ENCODE measurements around the gene PFDN4. TPM values are rescaled to one million over a fixed set of nuclear protein-coding genes. Genes with fewer than 3 reads are reported as not detected.

Gene PFDN4
- total and polyA plus RNA-seq, 2 of the 13 experiments (the other 11 are each of a cell fraction or from before 2014, with no cell fraction given) = 59.8 to 227 TPM

GRCh38 chr20:54223285-54223684 is 15.4 kb downstream of the PFDN4 start:
- no peak overlapping the region for H3K9ac ChIP-seq (ENCODE audit: insufficient read depth, low read depth, low read length)
- WGBS (ENCODE audit: low lambda C conversion rate) = 79% methylated on average over 5 of the region's 5 CpGs
- H3K4me1 ChIP-seq (ENCODE audit: insufficient read depth, low read length) = peaks cover 8% of the 10 kb centered on the region
- H4K20me1 ChIP-seq (ENCODE audit: insufficient read depth, low read length) = no peaks in the 10 kb centered on the region
- in situ Hi-C loops (cut with HindIII; ENCODE audit: extremely low pct_ligation_motif_present, low pct_unique_long_range_greater_than_20kb) = loop anchor here (5.0 to 25.0 kb wide), 2 partner anchors 424 to 1136 kb away; no protein-coding TSS in a partner anchor
- no peaks in the 10 kb centered on the region for H3K27me3 ChIP-seq (ENCODE audit: control insufficient read depth in 1 of 2, insufficient read depth in 2 of 2, low read length in 2 of 2)
- intact Hi-C loops (cut with micrococcal nuclease; ENCODE audit: unreplicated experiment) = no loop called here
- ChIA-PET POLR2A (interaction anchor here (3.2 kb wide), 1 partner anchor 15 kb away, joined by 10 read pairs; the partner anchor contains the start of gene PFDN4), CTCF (ENCODE audit: low intra/inter-chr PET ratio, low total read pairs) (no interaction called here)
- DNase-seq (ENCODE audit: low spot score) (no peak), FAIRE-seq (no peak), ATAC-seq (peak; percentile 19; the same call in 2 of the 3 replicates)
- H3K9me3 ChIP-seq (ENCODE audit: low read length) = no peaks in the 10 kb centered on the region
- H3K79me2 ChIP-seq (ENCODE audit: insufficient read depth, low read length) = no peaks in the 10 kb centered on the region
- H3K27ac ChIP-seq (ENCODE audit: extremely low read length, insufficient read depth, low read length) = no peak overlapping the region
- H2AFZ ChIP-seq (ENCODE audit: low read length) = no peak overlapping the region
- no TSS peak for BruUV-seq (replicated peaks)
- H3K4me3 ChIP-seq (replicated peaks in 1 of 3; ENCODE audit: insufficient read depth in 1 of 3, low read depth in 2 of 3, low read length in 3 of 3) = no peak overlapping the region
- no peak overlapping the region for H3K4me2 ChIP-seq (ENCODE audit: low read depth, low read length)
- peaks cover 0 to 9% of the 10 kb centered on the region in 2 experiments; a peak in 3 of 5 replicates for H3K36me3 ChIP-seq (replicated peaks in 1 of 2; ENCODE audit: control insufficient read depth in 1 of 2, insufficient read depth in 2 of 2, low read length in 2 of 2)
- no peak for TF ChIP-seq MBNL3 (CRISPR knock-in tag; conservative IDR thresholded peaks at IDR 0.05)
- TF ChIP-seq ZNF44 (CRISPR knock-in tag; IDR thresholded peaks at IDR 0.05) = no peak
- no peak for TF ChIP-seq ZBTB40 (IDR thresholded peaks at IDR 0.05)
- TF ChIP-seq ZBTB40 (CRISPR knock-in tag; IDR thresholded peaks at IDR 0.05) = no peak
- TF ChIP-seq TCF12 (IDR thresholded peaks at IDR 0.05) = no peak
- no peak for TF ChIP-seq TCF12 (CRISPR knock-in tag; IDR thresholded peaks at IDR 0.05)
- no peak for TF ChIP-seq ZNF569 (CRISPR knock-in tag; IDR thresholded peaks at IDR 0.05; ENCODE audit: borderline replicate concordance)
- TF ChIP-seq, protein P1, sequence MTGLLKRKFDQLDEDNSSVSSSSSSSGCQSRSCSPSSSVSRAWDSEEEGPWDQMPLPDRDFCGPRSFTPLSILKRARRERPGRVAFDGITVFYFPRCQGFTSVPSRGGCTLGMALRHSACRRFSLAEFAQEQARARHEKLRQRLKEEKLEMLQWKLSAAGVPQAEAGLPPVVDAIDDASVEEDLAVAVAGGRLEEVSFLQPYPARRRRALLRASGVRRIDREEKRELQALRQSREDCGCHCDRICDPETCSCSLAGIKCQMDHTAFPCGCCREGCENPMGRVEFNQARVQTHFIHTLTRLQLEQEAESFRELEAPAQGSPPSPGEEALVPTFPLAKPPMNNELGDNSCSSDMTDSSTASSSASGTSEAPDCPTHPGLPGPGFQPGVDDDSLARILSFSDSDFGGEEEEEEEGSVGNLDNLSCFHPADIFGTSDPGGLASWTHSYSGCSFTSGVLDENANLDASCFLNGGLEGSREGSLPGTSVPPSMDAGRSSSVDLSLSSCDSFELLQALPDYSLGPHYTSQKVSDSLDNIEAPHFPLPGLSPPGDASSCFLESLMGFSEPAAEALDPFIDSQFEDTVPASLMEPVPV (CRISPR knock-in tag; IDR thresholded peaks at IDR 0.05) = no peak
- no peak for TF ChIP-seq MEIS1 (CRISPR knock-in tag; IDR thresholded peaks at IDR 0.05; ENCODE audit: borderline replicate concordance)
- TF ChIP-seq ATF7 (IDR thresholded peaks at IDR 0.05) = no peak
- TF ChIP-seq ATF7 (CRISPR knock-in tag; IDR thresholded peaks at IDR 0.05) = no peak
- TF ChIP-seq ZNF660 (CRISPR knock-in tag; IDR thresholded peaks at IDR 0.05; ENCODE audit: borderline replicate concordance, low read depth) = no peak
- no peak for TF ChIP-seq REPIN1 (CRISPR knock-in tag; IDR thresholded peaks at IDR 0.05; ENCODE audit: borderline replicate concordance, low read depth)
- no peak for TF ChIP-seq MED8 (CRISPR knock-in tag; IDR thresholded peaks at IDR 0.05; ENCODE audit: insufficient replicate concordance)
- TF ChIP-seq ZSCAN21 (CRISPR knock-in tag; IDR thresholded peaks at IDR 0.05; ENCODE audit: borderline replicate concordance) = no peak
- no peak for TF ChIP-seq ZFX (CRISPR knock-in tag; IDR thresholded peaks at IDR 0.05; ENCODE audit: low read depth)
